HepG2 (cell line): ENCODE measurements around the gene DLST. TPM values are rescaled to one million over a fixed set of nuclear protein-coding genes. Genes with fewer than 3 reads are reported as not detected.

Source experiments
- CREB1 ChIP-seq, 2 experiments: fragments of 450-650 bp in 1 of 2; IDR thresholded peaks; 2 replicates each; pipeline ENCODE4 v1.6.1; 2016 to 2017; ENCODE audit warnings: control low read depth in 1 of 2, mild to moderate bottlenecking in 1 of 2, missing compliant biosample characterization in 1 of 2, missing genetic modification characterization in 1 of 2
- DRAP1 ChIP-seq: IDR thresholded peaks from 2 replicates; pipeline ENCODE4 v1.6.1; 2016; ENCODE audit warnings: missing genetic modification reagents, missing compliant biosample characterization
- EP300 ChIP-seq, 3 experiments: sonication (generic) in 1 of 3; formaldehyde crosslinking in 1 of 3; IDR thresholded peaks; 2 replicates each; pipeline versions ENCODE4 v1.5.1 to v1.6.1; 2011 to 2020; ENCODE audit warnings: low read depth in 2 of 3, low read length in 2 of 3, borderline replicate concordance in 1 of 3, improper control_type of control experiment in 1 of 3, mild to moderate bottlenecking in 1 of 3, missing genetic modification reagents in 1 of 3, moderate library complexity in 1 of 3
- FOXJ3 ChIP-seq: sonication (generic); formaldehyde crosslinking; IDR thresholded peaks from 2 replicates; pipeline ENCODE4 v1.4.0; 2020; ENCODE audit warnings: missing genetic modification reagents, mild to moderate bottlenecking, borderline replicate concordance
- HNF4A ChIP-seq: sonication (generic); formaldehyde crosslinking; IDR thresholded peaks from 2 replicates; pipeline ENCODE4 v1.4.0; 2020; ENCODE audit warnings: missing genetic modification reagents
- HNRNPUL1 ChIP-seq: fragments of 200-400 bp; formaldehyde crosslinking; IDR thresholded peaks from 2 replicates; pipeline ENCODE4 v1.6.1; 2017; ENCODE audit warnings: low read depth, mild to moderate bottlenecking, low read length, moderate library complexity
- IRF1 ChIP-seq: sonication (generic); formaldehyde crosslinking; IDR thresholded peaks from 2 replicates; pipeline ENCODE4 v1.4.0; 2020; ENCODE audit warnings: low read depth, mild to moderate bottlenecking, missing genetic modification reagents
- KLF9 ChIP-seq: IDR thresholded peaks from 2 replicates; pipeline ENCODE4 v1.6.1; 2016; ENCODE audit warnings: low read depth
- MYNN ChIP-seq: sonication (generic); formaldehyde crosslinking; IDR thresholded peaks from 2 replicates; pipeline ENCODE4 v1.4.0; 2020; ENCODE audit warnings: mild to moderate bottlenecking, low read depth, missing genetic modification reagents
- NR2F1 ChIP-seq, 2 experiments: fragments of 450-650 bp in 1 of 2; formaldehyde crosslinking in 1 of 2; IDR thresholded peaks; 2 replicates each; pipeline versions ENCODE4 v1.5.0 to v1.6.1; 2016 to 2020; ENCODE audit warnings: mild to moderate bottlenecking in 1 of 2, missing compliant biosample characterization in 1 of 2, missing genetic modification reagents in 1 of 2, moderate library complexity in 1 of 2
- PAX8 ChIP-seq: sonication (generic); formaldehyde crosslinking; IDR thresholded peaks from 2 replicates; pipeline ENCODE4 v1.8.0; 2022; ENCODE audit warnings: mild to moderate bottlenecking, missing genetic modification reagents, borderline replicate concordance
- POLR2AphosphoS2 ChIP-seq: IDR thresholded peaks from 2 replicates; pipeline ENCODE4 v1.6.1; 2011; ENCODE audit warnings: low read depth, low read length, improper control_type of control experiment
- PTBP1 ChIP-seq: fragments of 200-400 bp; formaldehyde crosslinking; IDR thresholded peaks from 2 replicates; pipeline ENCODE4 v1.6.1; 2018; ENCODE audit warnings: low read length, low read depth; ENCODE audit not compliant: poor library complexity, severe bottlenecking
- SNRNP70 ChIP-seq: fragments of 200-400 bp; formaldehyde crosslinking; IDR thresholded peaks from 2 replicates; pipeline ENCODE4 v1.6.1; 2017; ENCODE audit warnings: mild to moderate bottlenecking, low read depth, low read length, moderate library complexity
- TCF7 ChIP-seq: sonication (generic); IDR thresholded peaks from 2 replicates; pipeline ENCODE4 v1.6.1; 2016; ENCODE audit warnings: antibody characterized with exemption, low read depth
- ZMYM3 ChIP-seq: sonication (generic); formaldehyde crosslinking; IDR thresholded peaks from 2 replicates; pipeline ENCODE4 v1.5.1; 2020; ENCODE audit warnings: mild to moderate bottlenecking, missing genetic modification reagents
- ZNF430 ChIP-seq: sonication (generic); formaldehyde crosslinking; IDR thresholded peaks from 2 replicates; pipeline ENCODE4 v1.9.0; 2021; ENCODE audit warnings: mild to moderate bottlenecking, missing genetic modification reagents
- ZNF605 ChIP-seq: sonication (generic); formaldehyde crosslinking; IDR thresholded peaks from 2 replicates; pipeline ENCODE4 v1.8.0; 2022; ENCODE audit warnings: mild to moderate bottlenecking, missing genetic modification reagents
- ZNF619 ChIP-seq: sonication (generic); formaldehyde crosslinking; IDR thresholded peaks from 2 replicates; pipeline ENCODE4 v1.4.0; 2020; ENCODE audit warnings: mild to moderate bottlenecking, missing genetic modification reagents
- ZNF678 ChIP-seq: sonication (generic); formaldehyde crosslinking; IDR thresholded peaks from 2 replicates; pipeline ENCODE4 v1.4.0; 2020; ENCODE audit warnings: mild to moderate bottlenecking, missing genetic modification reagents
- ZNF770 ChIP-seq: sonication (generic); formaldehyde crosslinking; IDR thresholded peaks from 2 replicates; pipeline ENCODE4 v1.5.0; 2020; ENCODE audit warnings: mild to moderate bottlenecking, missing genetic modification reagents
- ZNF782 ChIP-seq: sonication (generic); formaldehyde crosslinking; IDR thresholded peaks from 2 replicates; pipeline ENCODE4 v1.4.0; 2020; ENCODE audit warnings: missing genetic modification reagents, mild to moderate bottlenecking, borderline replicate concordance
- polyA plus RNA-seq, 8 experiments: library from polyadenylated mRNA; depleted of rRNA in 3 of 8; stranded (reverse) in 7 of 8; unstranded in 1 of 8; fragments of >200 nt; fragmentation: Illumina TruSeq in 4 of 8; extraction: Trizol in 4 of 8; gene quantifications; 2 replicates each; pipeline versions ENCODE4 v1.2.1 to v1.2.3, GENCODE V29; 2011 to 2016; ENCODE audit warnings: low read depth in 4 of 8, missing spikeins in 1 of 8, mixed read lengths in 1 of 8; ENCODE audit not compliant: insufficient read depth in 1 of 8
- total RNA-seq, 5 experiments: library from RNA; depleted of rRNA; stranded (reverse); fragments of >200 nt; fragmentation: Illumina TruSeq; extraction: Trizol; gene quantifications; 2 replicates each; pipeline ENCODE4 v1.2.3, GENCODE V29; 2016; ENCODE audit warnings: low read depth in 1 of 5
- TF ChIP-seq, protein P1 (sequence below): sonication (generic); formaldehyde crosslinking; IDR thresholded peaks from 2 replicates; pipeline ENCODE4 v1.8.1; 2022; ENCODE audit warnings: mild to moderate bottlenecking, missing genetic modification reagents
- TF ChIP-seq, protein P2 (sequence below): sonication (generic); formaldehyde crosslinking; IDR thresholded peaks from 2 replicates; pipeline ENCODE4 v1.5.0; 2020; ENCODE audit warnings: missing genetic modification reagents

Gene DLST
- total and polyA plus RNA-seq, 2 of the 13 experiments (the other 11 are each of a cell fraction or from before 2014, with no cell fraction given), result 56.5 to 94.3 TPM

DNA sequence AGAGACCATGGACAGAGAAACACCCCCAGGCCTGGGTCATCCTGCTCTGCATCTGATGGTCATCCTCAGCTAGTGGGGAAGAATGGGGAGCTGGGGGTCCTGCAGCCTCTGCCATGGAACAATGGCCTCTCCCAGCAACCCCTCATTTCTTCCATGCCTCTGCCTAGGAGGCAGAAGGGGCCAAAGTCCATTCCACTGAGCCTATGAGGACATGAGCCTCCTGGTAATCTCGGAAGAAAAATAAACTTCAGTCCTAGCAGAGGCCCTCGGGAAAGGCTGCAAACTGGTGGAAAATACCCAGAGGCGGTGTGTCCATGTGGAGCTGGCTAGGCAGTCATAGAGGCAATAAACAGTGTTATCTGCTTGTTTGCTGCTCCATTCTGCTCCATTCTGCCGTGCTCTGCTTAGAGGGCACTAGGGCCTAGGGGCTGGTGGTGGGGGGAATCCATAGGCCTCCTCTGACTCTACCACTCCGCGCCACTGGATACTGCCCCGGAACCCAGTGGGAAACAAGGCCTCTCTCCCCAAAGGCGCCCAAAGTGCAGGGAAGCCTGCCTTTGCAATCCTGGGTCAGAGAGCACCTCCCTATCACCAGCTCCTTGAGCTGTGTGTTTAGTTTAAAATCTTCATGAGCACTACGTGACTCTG, 69.2 kb downstream of the DLST start (continued):
- TF ChIP-seq ZNF430 (CRISPR knock-in tag), result no peak; the same call in 1 of the 2 replicates
- TF ChIP-seq TCF7, result no peak
- 0 out of 2 replicates have a peak, but pooled peaks have one; percentile 14 for TF ChIP-seq DRAP1 (CRISPR knock-in tag)
- TF ChIP-seq ZNF770 (CRISPR knock-in tag), result 0 out of 2 replicates have a peak, but pooled peaks have one; percentile 16
- no peak for TF ChIP-seq POLR2AphosphoS2
- no peak for TF ChIP-seq ZNF782 (CRISPR knock-in tag)
- no peak for TF ChIP-seq NR2F1 (CRISPR knock-in tag; IDR thresholded peaks at IDR 0.05)
- no peak for TF ChIP-seq PTBP1
- TF ChIP-seq, protein P1, sequence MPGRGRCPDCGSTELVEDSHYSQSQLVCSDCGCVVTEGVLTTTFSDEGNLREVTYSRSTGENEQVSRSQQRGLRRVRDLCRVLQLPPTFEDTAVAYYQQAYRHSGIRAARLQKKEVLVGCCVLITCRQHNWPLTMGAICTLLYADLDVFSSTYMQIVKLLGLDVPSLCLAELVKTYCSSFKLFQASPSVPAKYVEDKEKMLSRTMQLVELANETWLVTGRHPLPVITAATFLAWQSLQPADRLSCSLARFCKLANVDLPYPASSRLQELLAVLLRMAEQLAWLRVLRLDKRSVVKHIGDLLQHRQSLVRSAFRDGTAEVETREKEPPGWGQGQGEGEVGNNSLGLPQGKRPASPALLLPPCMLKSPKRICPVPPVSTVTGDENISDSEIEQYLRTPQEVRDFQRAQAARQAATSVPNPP (CRISPR knock-in tag), result no peak
- TF ChIP-seq HNRNPUL1, result no peak
- no peak for TF ChIP-seq ZNF678
- peak in 1 of 2 experiments; percentile 12; a peak in 1 of 4 replicates for TF ChIP-seq EP300 (IDR thresholded peaks at IDR 0.05; ENCODE audit: low read depth in 2 of 2, low read length in 2 of 2)
- no peak for TF ChIP-seq EP300 (CRISPR knock-in tag; IDR thresholded peaks at IDR 0.05; ENCODE audit: borderline replicate concordance)
- TF ChIP-seq, protein P2, sequence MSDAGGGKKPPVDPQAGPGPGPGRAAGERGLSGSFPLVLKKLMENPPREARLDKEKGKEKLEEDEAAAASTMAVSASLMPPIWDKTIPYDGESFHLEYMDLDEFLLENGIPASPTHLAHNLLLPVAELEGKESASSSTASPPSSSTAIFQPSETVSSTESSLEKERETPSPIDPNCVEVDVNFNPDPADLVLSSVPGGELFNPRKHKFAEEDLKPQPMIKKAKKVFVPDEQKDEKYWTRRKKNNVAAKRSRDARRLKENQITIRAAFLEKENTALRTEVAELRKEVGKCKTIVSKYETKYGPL (CRISPR knock-in tag), result no peak
- TF ChIP-seq MYNN, result no peak
- no peak for TF ChIP-seq KLF9 (CRISPR knock-in tag)
- TF ChIP-seq CREB1 (IDR thresholded peaks at IDR 0.05), result no peak
- no peak for TF ChIP-seq CREB1 (CRISPR knock-in tag; IDR thresholded peaks at IDR 0.05)
- TF ChIP-seq ZMYM3 (CRISPR knock-in tag), result peak; percentile 60; the same call in 1 of the 2 replicates
- TF ChIP-seq ZNF619 (CRISPR knock-in tag), result no peak
- TF ChIP-seq HNF4A, result peak; percentile 93
- TF ChIP-seq IRF1 (CRISPR knock-in tag), result no peak
- TF ChIP-seq FOXJ3, result no peak
- no peak for TF ChIP-seq PAX8 (CRISPR knock-in tag)
- no peak for TF ChIP-seq SNRNP70
- no peak for TF ChIP-seq ZNF605 (CRISPR knock-in tag)
